ENCODE measurements around the gene STPG3.

- TF ChIP-seq, protein P1, sequence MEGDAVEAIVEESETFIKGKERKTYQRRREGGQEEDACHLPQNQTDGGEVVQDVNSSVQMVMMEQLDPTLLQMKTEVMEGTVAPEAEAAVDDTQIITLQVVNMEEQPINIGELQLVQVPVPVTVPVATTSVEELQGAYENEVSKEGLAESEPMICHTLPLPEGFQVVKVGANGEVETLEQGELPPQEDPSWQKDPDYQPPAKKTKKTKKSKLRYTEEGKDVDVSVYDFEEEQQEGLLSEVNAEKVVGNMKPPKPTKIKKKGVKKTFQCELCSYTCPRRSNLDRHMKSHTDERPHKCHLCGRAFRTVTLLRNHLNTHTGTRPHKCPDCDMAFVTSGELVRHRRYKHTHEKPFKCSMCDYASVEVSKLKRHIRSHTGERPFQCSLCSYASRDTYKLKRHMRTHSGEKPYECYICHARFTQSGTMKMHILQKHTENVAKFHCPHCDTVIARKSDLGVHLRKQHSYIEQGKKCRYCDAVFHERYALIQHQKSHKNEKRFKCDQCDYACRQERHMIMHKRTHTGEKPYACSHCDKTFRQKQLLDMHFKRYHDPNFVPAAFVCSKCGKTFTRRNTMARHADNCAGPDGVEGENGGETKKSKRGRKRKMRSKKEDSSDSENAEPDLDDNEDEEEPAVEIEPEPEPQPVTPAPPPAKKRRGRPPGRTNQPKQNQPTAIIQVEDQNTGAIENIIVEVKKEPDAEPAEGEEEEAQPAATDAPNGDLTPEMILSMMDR (IDR thresholded peaks at IDR 0.05), result no peak
- no peak for TF ChIP-seq POLR2A (IDR thresholded peaks at IDR 0.05)
Observed at GRCh38 chr9:137222190-137223077, 28.7 kb upstream of the STPG3 start, which contains the start of gene RNF208.
